RPMI7951 (cell line): Measurements from ENCODE around the gene TASP1. TPM values are rescaled to one million over a fixed set of nuclear protein-coding genes. Genes with fewer than 3 reads are reported as not detected.
"Not testable (repeated sequence)": the region's sequence is repeated elsewhere in the genome, so short reads cannot be mapped to it uniquely, and the experiment has no call there.

Experiments used
- DNase-seq: peaks from one replicate; pipeline ENCODE4 v3.0.0-alpha.2; 2012; ENCODE audit warnings: low read depth
- total RNA-seq: library from RNA; depleted of rRNA; stranded (reverse); fragments of >200 nt; shearing (Covaris generic); gene quantifications from 2 replicates; pipeline ENCODE4 v1.2.3, GENCODE V29; 2014; rRNA removed

The TASP1 gene
- total RNA-seq = 8.7 and 9.6 TPM in 2 replicates

GRCh38 chr20:13638496-13639149 lies at the start of gene TASP1:
Gene TASP1 (minus strand): TSS chr20:13638932. CDS start chr20:13630078, 8,854 bp downstream.
- peak; percentile 96 for DNase-seq

DNA sequence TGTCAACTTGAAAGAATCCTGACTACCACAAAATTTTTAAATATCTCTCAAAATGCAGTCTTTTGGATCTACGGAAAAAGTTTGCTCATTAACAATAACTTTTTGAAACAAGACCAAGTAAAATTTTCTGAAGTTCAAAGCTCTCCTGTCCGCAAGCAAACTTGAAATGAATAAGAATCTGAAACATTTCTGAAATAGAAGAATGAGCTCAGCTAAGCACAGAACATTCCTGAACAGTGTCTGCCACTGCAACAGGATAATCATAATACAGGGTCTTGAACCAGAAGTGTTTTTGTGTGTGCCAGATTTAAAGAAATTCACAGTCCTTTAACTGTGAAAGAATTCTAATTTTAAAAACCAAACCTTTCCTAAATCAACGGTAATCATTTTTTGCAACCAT lies 49.1 kb upstream of the TASP1 start:
- DNase-seq = no peak

DNA sequence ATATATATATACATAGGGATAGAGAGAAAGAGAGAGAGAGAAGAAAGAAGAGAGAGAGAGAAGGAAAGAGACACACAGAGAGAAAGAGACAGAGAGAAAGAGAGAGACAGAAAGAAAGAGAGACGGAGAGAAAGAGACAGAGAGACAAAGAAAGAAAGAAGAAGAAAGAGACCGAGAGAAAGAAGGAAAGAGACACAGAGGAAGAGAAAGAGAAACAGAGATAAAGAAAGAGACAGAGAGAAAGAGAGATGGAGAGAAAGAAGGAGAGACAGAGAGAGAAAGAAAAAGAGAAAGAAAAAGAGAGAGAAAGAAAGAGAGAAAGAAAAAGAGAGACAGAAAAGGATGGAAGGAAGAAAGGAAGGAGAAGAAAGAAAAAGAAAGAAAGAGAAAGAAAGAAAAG lies 46.9 kb upstream of the TASP1 start:
- DNase-seq = no peak

GRCh38 chr20:13684566-13685222 lies 46.0 kb upstream of the TASP1 start:
- DNase-seq = peak; percentile 54

- no peak for DNase-seq
Observed at GRCh38 chr20:13683833-13684232, 45.1 kb upstream of the TASP1 start.

DNA sequence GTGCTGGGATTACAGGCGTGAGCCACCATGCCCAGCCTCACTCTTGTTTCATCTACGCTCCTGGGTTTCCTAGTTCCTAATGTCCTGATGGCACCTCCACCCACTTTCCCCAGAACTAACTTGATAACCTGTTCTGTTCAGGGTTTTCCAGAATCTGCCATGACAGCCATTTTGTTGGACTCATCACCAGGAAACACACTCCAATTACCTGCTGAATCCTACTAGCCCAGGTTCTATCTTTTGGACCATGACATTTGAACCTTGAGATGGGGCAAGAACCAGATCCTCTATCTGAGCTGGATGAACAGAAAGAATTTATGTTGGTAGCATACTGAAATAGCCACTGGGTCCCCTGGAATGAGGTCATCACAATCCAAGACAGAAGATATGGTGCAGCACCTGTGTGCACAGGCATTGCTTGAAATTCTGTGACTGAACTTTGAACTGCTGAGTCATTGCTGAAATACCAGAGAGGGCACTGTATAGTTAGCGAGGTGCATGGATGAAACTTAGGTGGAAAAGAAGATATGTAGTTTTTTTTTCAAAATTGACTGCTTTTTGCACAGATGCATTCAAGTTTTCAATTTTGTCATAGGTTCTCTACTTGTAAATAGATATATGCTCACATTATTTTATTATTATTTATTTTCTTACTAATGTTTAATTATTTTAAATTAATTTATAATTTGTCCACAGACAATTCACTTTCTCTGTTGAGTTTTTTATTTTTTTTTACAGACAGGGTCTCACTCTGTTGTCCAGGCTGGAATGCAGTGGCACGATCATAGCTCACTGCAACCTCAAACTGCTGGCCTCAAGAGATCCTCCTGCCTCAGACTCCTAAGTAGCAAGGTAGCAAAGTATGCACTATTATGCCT lies 42.8 kb upstream of the TASP1 start:
- no peak for DNase-seq

- no peak for DNase-seq
Observed at GRCh38 chr20:13678944-13679343, 40.2 kb upstream of the TASP1 start.

GRCh38 chr20:13677241-13677640 lies 38.5 kb upstream of the TASP1 start:
- no peak for DNase-seq

DNA sequence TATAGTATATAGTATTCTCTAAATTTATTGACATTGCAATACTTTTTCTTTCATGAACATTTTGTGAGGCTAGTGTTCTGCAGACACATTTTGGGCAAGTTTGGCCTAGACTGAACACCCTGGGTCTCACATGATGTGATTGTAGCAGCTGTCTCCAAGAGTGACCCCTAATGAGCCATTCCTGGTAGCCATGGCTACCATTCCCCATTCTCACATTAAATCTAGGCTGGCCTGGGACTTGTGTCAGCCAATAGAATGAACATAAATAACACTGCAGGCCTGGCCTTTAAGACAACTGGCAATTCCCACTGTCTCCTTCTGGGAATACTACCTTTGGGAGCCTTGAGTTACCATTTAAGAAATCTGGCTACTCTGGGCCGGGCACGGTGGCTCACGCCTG lies 38.0 kb upstream of the TASP1 start:
- no peak for DNase-seq

DNA sequence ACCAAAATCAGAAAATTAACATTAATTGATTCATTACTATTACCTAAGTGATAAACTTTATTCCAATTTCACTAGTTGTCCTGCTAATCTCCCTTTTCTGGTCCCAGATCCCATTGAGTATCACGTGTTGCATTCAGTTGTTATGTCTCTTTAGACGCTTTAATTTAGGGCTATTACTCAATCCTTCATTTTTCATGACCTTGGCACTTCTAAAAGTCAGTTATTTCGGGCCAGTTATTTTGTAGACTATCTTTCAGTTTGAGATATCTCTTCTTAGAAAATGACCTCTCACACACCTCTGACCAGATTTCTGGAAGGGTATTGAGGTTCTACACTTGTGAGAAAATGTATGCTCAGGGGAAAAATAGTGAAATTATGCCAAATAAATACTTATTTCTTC lies 34.0 kb upstream of the TASP1 start:
- no peak for DNase-seq

GRCh38 chr20:13671916-13672378 lies 33.2 kb upstream of the TASP1 start:
- DNase-seq = peak; percentile 14

- DNase-seq = no peak
Observed at GRCh38 chr20:13671512-13671911, 32.8 kb upstream of the TASP1 start.

GRCh38 chr20:13670160-13670559 lies 31.4 kb upstream of the TASP1 start:
- DNase-seq = no peak

GRCh38 chr20:13665709-13666395 lies 27.1 kb upstream of the TASP1 start:
- no peak for DNase-seq

DNA sequence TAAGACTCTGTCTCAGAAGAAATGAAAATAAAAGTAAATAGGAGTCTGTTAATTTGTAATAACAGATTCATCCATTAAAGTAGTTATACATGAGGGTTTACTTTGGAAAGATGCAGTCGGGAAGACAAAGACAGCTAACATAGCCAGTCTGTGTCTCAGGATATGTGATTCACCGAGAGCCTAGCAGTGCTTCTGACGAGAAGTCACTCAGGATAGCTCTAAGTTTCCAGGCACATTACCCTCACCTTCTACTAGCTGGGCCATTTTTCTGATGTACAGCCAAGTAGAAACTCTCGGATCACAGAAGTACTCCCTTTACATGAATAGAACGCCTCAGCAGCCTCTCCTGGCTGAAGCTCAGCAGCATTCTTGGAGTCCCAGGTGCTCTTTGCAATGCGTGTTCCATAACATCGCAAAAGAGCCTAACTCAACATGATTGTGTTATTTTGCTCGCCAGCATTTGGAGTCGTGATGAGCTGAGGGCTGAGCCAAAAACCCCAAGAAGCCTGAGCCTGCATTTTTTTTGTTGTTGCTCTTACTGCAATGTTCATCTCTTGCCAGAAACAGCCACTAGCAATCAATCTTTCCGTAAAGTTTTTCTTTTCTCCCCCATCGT lies 22.4 kb upstream of the TASP1 start:
- DNase-seq = no peak

DNA sequence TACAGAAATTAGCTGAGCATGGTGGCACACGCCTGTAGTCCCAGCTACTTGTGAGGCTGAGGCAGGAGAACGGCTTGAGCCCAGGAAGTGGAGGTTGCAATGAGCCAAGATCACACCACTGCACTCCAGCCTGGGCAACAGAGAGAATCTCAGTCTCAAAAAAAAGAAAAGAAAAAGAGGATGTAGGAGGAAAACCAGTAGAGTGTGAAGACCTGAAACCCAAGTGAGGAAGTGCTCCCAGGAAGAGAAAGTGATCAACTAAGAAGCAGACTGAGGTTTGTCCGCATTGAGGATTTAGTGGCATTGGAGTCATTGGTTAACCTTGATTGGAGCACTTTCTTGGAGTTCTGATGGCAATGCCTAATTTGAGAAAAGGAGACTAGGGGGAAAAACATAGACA lies 20.6 kb upstream of the TASP1 start:
- no peak for DNase-seq

DNA sequence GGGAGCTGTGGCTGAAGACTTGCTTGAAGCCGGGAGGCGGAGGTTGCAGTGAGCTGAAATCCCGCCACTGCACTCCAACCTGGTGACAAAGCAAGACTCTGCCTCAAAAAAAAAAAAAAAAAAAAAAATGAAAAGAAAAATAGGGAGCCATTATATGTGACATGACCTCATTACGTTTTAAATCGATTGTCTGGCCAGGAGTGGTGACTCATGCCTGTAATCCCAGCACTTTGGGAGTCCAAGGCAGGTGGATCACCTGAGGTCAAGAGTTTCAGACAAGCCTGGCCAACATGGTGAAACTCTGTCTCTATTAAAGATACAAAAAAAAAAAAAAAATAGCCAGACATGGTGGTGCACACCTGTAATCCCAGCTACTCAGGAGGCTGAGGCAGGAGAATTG lies 19.3 kb upstream of the TASP1 start:
- DNase-seq = not testable (repeated sequence)

DNA sequence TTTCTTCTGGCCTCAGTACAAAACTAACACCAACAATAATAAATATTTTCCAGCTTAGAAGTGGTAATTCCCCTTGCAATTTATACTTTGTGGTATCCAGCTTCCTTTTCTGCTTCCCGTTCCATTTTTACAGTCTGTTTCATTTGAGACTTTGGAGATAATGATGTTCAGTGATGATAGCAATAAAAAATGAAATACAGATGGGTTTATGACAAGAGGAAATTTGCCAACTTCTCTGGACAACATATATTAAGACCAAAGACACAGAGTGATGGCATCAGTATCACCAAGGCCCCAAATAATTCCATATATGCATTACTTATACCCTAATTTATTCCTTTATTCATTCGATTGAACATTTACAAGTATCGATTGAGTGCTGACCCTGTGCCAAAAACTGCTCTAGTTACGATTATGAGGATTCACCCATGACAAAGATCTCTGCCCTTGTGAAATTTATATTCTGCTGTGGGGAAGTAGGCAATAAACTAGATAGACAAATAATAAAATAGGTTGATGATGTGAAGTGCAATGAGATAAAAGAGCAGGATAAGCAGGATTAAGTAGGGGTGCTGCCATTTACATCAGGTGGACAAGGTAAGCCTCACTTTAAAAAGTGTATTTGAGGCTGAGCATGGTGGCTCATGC lies 18.1 kb upstream of the TASP1 start:
- DNase-seq = no peak

DNA sequence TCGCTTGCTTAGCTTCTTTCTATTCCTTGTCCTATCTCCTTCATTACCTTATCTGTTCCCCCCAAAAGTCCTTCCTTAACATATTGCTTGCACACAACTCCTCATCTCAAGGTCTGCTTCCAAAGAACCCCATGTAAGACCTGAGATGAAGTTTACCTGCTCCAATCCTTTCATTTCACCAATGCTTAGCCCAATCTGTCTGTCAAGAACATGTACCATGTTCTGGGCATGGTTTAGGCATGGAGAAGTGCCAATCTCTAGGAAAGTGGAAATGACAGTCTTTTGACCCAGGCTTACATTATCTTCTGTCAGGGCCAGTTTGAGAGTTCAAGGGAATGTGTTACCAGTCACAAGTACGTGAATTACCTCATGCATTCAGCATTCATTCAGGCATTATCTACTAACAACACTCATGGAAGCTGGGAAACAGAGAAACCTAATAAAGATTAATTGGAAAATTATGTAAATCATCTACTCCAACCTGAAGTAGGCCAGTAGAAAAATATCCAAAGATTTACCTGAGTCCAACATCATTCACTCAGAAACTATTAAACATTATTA lies 15.8 kb upstream of the TASP1 start:
- DNase-seq = no peak

GRCh38 chr20:13650474-13650873 lies 11.7 kb upstream of the TASP1 start:
- DNase-seq = no peak
